GM11168 (cell line): ENCODE results near the gene SAPCD2.

Experiments
- in situ Hi-C: fragments of 300-500 bp; cut with MboI; formaldehyde crosslinking; loops from one replicate; pipeline ENCODE4 v1.12.0; 2022; ENCODE audit warnings: low sequenced_read_pairs; ENCODE audit not compliant: unreplicated experiment

SAPCD2 gene

GRCh38 chr9:137039611-137040366, 30.6 kb downstream of the SAPCD2 start:
- in situ Hi-C loops = loop anchor here (10.0 kb wide), 1 partner anchor 255 kb away; no protein-coding TSS in a partner anchor

GRCh38 chr9:137038916-137039315, 31.4 kb downstream of the SAPCD2 start:
- in situ Hi-C loops = loop anchor here (10.0 kb wide), 1 partner anchor 254 kb away; no protein-coding TSS in a partner anchor

- in situ Hi-C loops = loop anchor here (10.0 kb wide), 1 partner anchor 253 kb away; no protein-coding TSS in a partner anchor
Measured at GRCh38 chr9:137037483-137037882, 32.9 kb downstream of the SAPCD2 start.

GRCh38 chr9:137037035-137037434, 33.3 kb downstream of the SAPCD2 start:
- in situ Hi-C loops = loop anchor here (10.0 kb wide), 1 partner anchor 252 kb away; no protein-coding TSS in a partner anchor

GRCh38 chr9:137035937-137036336, 34.4 kb downstream of the SAPCD2 start:
- in situ Hi-C loops = loop anchor here (10.0 kb wide), 1 partner anchor 251 kb away; no protein-coding TSS in a partner anchor

GRCh38 chr9:137035507-137035834, 34.9 kb downstream of the SAPCD2 start:
- in situ Hi-C loops = loop anchor here (10.0 kb wide), 1 partner anchor 251 kb away; no protein-coding TSS in a partner anchor

- in situ Hi-C loops = loop anchor here (10.0 kb wide), 1 partner anchor 250 kb away; no protein-coding TSS in a partner anchor
Measured at GRCh38 chr9:137034709-137035506, 35.4 kb downstream of the SAPCD2 start.

- in situ Hi-C loops = loop anchor here (10.0 kb wide), 1 partner anchor 249 kb away; no protein-coding TSS in a partner anchor
Measured at GRCh38 chr9:137034039-137034708, 36.2 kb downstream of the SAPCD2 start.

- in situ Hi-C loops = loop anchor here (10.0 kb wide), 1 partner anchor 249 kb away; no protein-coding TSS in a partner anchor
Measured at GRCh38 chr9:137033481-137033880, 36.9 kb downstream of the SAPCD2 start.

- in situ Hi-C loops = loop anchor here (10.0 kb wide), 1 partner anchor 248 kb away; no protein-coding TSS in a partner anchor
Measured at GRCh38 chr9:137032858-137033257, 37.5 kb downstream of the SAPCD2 start.

- in situ Hi-C loops = loop anchor here (10.0 kb wide), 1 partner anchor 247 kb away; no protein-coding TSS in a partner anchor
Measured at GRCh38 chr9:137031904-137032640, 38.3 kb downstream of the SAPCD2 start, which contains the start of gene FUT7. Gene FUT7, minus strand, starts transcription at chr9:137032088. Its CDS starts 97 bp downstream, at chr9:137031991.

GRCh38 chr9:137030538-137031527, 39.5 kb downstream of the SAPCD2 start:
- in situ Hi-C loops = loop anchor here (10.0 kb wide), 1 partner anchor 246 kb away; no protein-coding TSS in a partner anchor

GRCh38 chr9:137030006-137030405, 40.4 kb downstream of the SAPCD2 start:
- in situ Hi-C loops = loop anchor here (10.0 kb wide), 1 partner anchor 245 kb away; no protein-coding TSS in a partner anchor

- in situ Hi-C loops = no loop called here
Measured at GRCh38 chr9:137029058-137029936, 41.1 kb downstream of the SAPCD2 start.

GRCh38 chr9:137028263-137029057, 41.9 kb downstream of the SAPCD2 start:
- in situ Hi-C loops = no loop called here
